Stimulated activated effector memory CD8-positive, alpha-beta T cell treated with anti-CD3 and anti-CD28 coated beads, Interleukin-12 subunit alpha, Interleukin-12 subunit beta, amount 100 ng/mL, for 72 hours (primary cell): ENCODE results near the gene TRIM42.

ENCODE experiments used
- ATAC-seq: fragments of 150-1000 bp; cut with Tn5 transposase; 2 replicates; pipeline ENCODE4 v1.10.0; 2021
- DNase-seq, 2 donors: peaks; one replicate each; pipeline ENCODE4 v3.0.0; 2021 to 2022; ENCODE audit warnings: low spot score in 2 of 2
- H3K27ac Mint-ChIP-seq: one replicate; pipeline ENCODE4 v1.8.0; 2022; ENCODE audit warnings: mild to moderate bottlenecking, mixed read lengths
- H3K36me3 Mint-ChIP-seq: one replicate; pipeline ENCODE4 v1.8.0; 2022; ENCODE audit warnings: mild to moderate bottlenecking, mixed read lengths
- H3K4me1 Mint-ChIP-seq: one replicate; pipeline ENCODE4 v1.8.0; 2022; ENCODE audit warnings: mixed read lengths
- H3K4me3 Mint-ChIP-seq: one replicate; pipeline ENCODE4 v1.8.0; 2022; ENCODE audit warnings: mild to moderate bottlenecking, mixed read lengths
- H3K9me3 Mint-ChIP-seq: one replicate; pipeline ENCODE4 v1.8.0; 2022; ENCODE audit warnings: mixed read lengths

Gene TRIM42

DNA sequence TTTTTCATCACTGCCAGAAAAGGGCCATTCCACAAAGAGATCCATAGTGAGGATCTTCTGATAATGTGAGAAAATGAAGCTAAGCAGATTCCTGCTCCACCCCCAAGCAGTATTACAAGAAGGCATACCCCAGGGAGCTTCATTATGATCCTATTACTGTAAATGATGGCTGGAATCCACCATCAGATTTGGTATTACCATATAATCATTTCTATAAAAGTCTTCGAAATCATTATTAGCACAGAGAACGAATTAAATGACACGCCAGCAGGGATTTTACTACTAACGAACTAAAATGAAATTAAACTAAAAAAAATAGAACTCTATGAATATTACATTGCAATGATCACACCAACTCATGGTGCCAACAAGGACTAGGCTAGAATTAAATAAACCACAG is 24.4 kb downstream of the TRIM42 start:
- ATAC-seq: no peak

DNA sequence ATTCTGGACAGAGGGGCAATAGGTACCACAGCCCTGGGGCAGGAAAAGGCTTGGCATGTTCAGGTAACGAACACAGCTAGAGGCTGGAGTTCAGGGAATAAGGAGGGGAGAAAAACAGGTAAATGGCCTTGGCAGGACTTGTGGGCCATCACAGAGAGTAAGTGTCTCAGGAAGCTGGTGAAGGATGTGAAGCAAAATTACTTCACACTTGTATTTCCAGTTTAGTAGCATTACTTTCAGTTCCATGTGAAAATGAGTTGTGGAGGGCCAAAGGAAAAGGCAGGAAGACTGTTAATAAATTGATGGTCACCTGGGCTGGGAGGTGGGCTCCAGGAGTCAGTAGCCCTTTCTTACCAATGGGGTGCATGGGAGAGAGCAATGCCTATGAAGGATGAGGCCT is 25.6 kb downstream of the TRIM42 start:
- DNase-seq (no peak), ATAC-seq (no peak)
- H3K27ac Mint-ChIP-seq: no peak overlapping the region
- no peak overlapping the region for H3K4me3 Mint-ChIP-seq
- H3K4me1 Mint-ChIP-seq: no peaks in the 10 kb centered on the region
- no peaks in the 10 kb centered on the region for H3K9me3 Mint-ChIP-seq
- H3K36me3 Mint-ChIP-seq: no peaks in the 10 kb centered on the region

More for the DNA sequence above, 24.4 kb downstream of the TRIM42 start:
- no peaks in the 10 kb centered on the region for H3K36me3 Mint-ChIP-seq
- H3K4me1 Mint-ChIP-seq: no peaks in the 10 kb centered on the region
- H3K9me3 Mint-ChIP-seq: no peaks in the 10 kb centered on the region
- DNase-seq: no peak
- H3K27ac Mint-ChIP-seq: no peak overlapping the region
- no peak overlapping the region for H3K4me3 Mint-ChIP-seq

DNA sequence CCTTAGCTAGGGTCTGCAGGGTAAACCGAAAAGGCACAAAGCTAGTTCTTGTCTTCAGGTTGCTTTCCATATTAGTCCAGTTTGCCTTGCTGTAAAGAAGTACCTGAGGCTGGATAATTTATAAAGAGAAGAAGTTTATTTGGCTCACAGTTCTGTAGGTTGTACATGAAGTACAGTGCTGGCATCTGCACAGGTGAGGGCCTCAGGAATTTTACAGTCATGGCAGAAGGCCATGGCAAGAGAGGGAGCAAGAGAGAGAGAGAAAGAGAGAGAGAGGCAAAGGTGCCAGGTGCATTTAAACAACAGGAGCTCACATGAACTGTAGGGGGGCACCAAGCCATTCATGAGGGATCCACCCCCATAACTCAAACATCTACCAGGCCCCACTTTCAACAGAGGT is 26.9 kb downstream of the TRIM42 start:
- no peaks in the 10 kb centered on the region for H3K9me3 Mint-ChIP-seq
- H3K27ac Mint-ChIP-seq: no peak overlapping the region
- H3K36me3 Mint-ChIP-seq: no peaks in the 10 kb centered on the region
- H3K4me1 Mint-ChIP-seq: no peaks in the 10 kb centered on the region
- no peak overlapping the region for H3K4me3 Mint-ChIP-seq
- no peak for ATAC-seq
- DNase-seq: no peak

DNA sequence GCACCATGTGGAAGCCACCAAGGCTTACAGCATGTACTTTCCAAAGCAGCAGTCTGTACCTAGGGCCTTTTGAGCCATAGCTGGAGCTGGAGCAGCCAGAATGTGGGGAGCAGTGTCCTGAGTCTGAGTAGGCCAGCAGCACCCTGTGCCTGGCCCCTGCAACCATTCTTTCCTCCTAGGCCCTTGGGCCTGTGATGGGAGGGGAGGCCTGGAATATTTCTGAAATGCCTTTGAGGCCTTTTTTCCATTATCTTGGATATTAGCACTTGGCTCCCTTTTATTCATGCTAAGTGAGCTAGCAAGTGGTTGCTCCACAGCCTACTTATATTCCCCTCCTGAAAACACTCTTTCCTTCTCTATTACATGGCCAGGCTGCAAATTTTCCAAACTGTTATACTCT is 28.1 kb downstream of the TRIM42 start:
- Mint-ChIP-seq H3K27ac (no peak overlapping the region), H3K9me3 (no peaks in the 10 kb centered on the region), H3K4me3 (no peak overlapping the region), H3K4me1 (no peaks in the 10 kb centered on the region), H3K36me3 (no peaks in the 10 kb centered on the region)
- ATAC-seq (no peak), DNase-seq (no peak)

DNA sequence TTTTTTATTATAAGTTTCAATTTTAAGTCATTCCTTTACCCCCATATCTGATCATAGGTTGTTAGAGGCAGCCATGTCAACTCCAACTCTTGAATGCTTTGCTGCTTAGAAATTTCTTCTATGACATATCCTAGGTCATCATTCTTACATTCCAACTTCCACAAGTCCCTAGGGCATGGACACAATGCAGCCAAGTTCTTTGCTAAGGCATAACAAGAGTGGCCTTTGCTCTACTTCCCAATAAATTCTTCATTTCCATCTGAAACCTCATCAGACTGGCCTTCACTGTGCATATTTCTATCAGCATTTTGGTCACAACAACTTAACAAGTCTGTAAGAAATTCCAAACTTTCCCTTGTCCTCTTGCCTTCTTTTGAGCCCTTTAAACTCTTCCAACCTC is 28.5 kb downstream of the TRIM42 start:
- DNase-seq (no peak), ATAC-seq (no peak)
- H3K36me3 Mint-ChIP-seq: no peaks in the 10 kb centered on the region

DNA sequence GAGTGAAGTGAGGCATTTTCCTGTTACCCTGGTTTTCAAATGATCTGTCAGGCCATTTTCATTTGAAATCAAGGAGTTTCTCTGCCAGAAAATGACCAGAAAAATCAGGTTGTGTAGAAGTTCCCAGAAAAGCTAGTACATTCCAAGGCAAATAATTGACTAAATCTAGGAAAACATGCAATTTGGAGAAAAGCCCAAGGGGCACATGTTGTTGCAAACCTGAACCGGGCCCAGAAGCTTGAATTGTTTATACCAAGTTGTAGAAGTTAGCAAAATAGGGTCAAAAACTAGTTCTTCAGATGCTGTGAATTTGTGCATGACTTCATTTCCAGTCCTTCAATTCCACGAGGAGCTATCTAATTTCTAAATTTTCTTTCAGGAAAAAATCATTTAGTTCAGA is 31.0 kb downstream of the TRIM42 start:
- no peaks in the 10 kb centered on the region for H3K9me3 Mint-ChIP-seq
- H3K4me1 Mint-ChIP-seq: no peaks in the 10 kb centered on the region
- no peaks in the 10 kb centered on the region for H3K36me3 Mint-ChIP-seq
- DNase-seq (no peak), ATAC-seq (no peak)
- no peak overlapping the region for H3K4me3 Mint-ChIP-seq
- H3K27ac Mint-ChIP-seq: no peak overlapping the region

More for the DNA sequence above, 28.5 kb downstream of the TRIM42 start:
- Mint-ChIP-seq H3K4me1 (no peaks in the 10 kb centered on the region), H3K4me3 (no peak overlapping the region), H3K27ac (no peak overlapping the region), H3K9me3 (no peaks in the 10 kb centered on the region)

DNA sequence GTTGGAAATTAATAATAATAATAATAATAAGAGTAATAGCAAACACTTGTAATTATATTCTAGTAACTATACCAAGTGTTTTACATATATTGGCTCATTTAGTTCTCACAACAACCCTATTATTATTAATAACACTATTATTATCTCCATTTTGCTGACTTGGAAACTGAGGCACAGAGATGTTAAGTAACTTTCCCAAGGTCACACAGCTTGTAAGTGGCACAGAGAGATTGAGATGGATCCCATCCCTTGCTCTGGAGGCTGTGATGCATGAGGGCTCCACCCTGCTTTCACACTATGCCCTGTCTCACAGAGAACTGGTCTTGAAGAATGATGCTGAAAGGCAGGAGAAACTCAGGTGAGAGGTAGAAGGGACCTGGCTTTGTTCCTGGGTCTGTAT is 31.9 kb downstream of the TRIM42 start:
- ATAC-seq (no peak), DNase-seq (no peak)

DNA sequence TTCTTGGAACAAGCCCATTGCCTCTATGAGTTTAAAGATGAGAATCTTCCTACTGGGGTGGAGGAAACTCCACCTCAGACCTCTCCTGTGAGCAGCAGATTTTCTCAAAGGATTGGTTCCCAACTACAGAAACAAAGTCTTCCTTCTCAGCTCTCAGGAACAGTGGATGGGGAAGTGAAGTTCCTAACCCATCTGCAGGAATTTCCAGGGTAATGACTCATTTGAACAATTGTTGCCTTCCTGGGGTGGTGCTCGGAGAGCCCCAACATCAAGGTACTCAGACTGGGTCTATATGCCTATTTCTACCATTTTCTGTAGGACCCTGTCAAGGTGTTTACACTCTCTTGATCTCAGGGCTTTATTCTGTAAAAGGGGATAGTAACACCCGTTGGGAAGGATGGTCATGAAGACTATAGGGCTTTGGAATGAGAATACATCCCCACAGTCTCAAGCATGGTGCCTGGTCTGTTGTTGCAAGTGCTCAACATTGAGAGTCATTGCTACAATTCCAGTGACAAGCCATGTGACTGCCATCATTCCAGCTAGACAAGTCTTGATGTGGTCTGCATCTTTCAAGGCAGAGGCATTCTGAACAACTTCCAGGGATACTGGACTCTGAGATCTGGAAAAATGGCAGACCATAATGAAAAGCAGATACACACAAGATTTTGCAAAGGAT is 33.0 kb downstream of the TRIM42 start:
- ATAC-seq (no peak), DNase-seq (no peak)
- H3K4me3 Mint-ChIP-seq: no peak overlapping the region
- H3K9me3 Mint-ChIP-seq: no peaks in the 10 kb centered on the region
- no peak overlapping the region for H3K27ac Mint-ChIP-seq
- H3K4me1 Mint-ChIP-seq: no peaks in the 10 kb centered on the region
- H3K36me3 Mint-ChIP-seq: no peaks in the 10 kb centered on the region

More for the DNA sequence above, 31.9 kb downstream of the TRIM42 start:
- no peaks in the 10 kb centered on the region for H3K9me3 Mint-ChIP-seq
- H3K4me3 Mint-ChIP-seq: no peak overlapping the region
- no peaks in the 10 kb centered on the region for H3K36me3 Mint-ChIP-seq
- H3K27ac Mint-ChIP-seq: no peak overlapping the region
- H3K4me1 Mint-ChIP-seq: no peaks in the 10 kb centered on the region

DNA sequence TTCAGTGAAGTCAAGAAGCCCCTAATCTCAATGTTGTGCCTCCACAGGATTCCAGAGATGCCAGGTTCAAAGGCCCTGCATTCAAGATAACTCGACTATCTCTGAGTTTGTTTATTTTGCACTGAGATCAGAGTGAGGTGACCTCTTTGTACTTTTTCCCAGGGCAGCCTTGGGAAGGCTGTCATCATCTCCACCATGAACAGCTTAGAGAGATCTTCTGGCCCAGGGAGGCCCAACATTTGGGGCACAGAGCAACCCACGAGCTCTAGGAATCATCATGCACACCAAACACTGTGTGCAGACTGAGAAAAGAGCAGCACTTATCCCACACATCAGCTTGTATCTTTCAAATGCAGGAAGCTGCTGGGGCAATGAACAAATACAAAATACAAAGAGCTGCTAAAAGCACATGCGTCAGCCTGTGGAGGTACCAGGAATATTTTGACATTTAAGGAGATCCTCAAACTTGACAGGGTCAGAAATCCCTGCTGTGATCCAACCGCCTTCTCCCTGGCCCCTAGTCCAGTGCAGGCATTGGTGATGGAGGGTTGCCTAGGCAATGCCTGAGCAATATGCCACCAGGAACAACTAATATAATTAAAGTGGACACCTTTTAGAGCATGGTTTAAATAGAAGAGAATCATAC is 33.6 kb downstream of the TRIM42 start:
- DNase-seq (no peak), ATAC-seq (no peak)
- Mint-ChIP-seq H3K4me3 (no peak overlapping the region), H3K27ac (no peak overlapping the region), H3K4me1 (no peaks in the 10 kb centered on the region), H3K36me3 (no peaks in the 10 kb centered on the region), H3K9me3 (no peaks in the 10 kb centered on the region)

DNA sequence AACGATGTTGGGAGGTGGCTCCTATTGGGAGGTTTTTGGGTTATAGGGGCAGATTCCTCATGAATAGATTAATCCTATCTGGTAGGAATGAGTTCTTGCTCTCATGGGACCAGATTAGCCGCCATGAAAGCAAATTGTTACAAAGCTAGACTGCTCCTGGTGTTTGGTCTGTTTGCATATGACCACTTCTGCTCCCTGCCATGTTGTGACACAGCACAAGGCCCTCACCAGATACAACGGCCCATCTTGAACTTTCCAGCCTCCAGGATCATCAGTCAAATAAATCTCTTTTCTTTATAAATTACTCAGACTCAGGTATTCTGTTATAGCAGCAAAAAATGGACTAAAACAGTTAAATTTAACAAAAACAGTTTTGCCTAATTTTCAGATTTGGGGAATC is 34.4 kb downstream of the TRIM42 start:
- Mint-ChIP-seq H3K4me1 (no peaks in the 10 kb centered on the region), H3K4me3 (no peak overlapping the region), H3K36me3 (no peaks in the 10 kb centered on the region), H3K9me3 (peaks cover 4% of the 10 kb centered on the region), H3K27ac (no peak overlapping the region)
- ATAC-seq: no peak
- DNase-seq: no peak

DNA sequence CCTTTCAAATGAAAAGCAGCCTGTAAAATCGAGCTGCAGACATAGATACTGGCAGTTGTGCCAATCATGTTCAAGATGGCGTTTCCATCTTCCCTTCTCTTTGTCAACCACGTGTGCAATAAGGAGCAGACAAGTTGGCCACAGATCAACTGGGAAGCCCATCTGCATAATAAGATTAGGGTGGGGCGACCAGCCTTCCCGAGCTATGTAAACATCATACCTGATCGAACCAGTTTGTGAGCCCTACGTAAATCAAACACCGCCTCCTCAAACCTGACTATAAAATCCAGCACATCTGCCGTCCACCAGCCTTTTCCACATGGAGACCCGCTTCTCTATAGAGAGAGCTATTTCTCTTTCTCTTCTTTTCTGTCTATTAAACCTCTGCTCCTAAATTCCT is 37.2 kb downstream of the TRIM42 start:
- Mint-ChIP-seq H3K9me3 (peaks cover 7% of the 10 kb centered on the region), H3K27ac (no peak overlapping the region), H3K4me1 (no peaks in the 10 kb centered on the region), H3K36me3 (no peaks in the 10 kb centered on the region), H3K4me3 (no peak overlapping the region)
- DNase-seq (no peak), ATAC-seq (no peak)

DNA sequence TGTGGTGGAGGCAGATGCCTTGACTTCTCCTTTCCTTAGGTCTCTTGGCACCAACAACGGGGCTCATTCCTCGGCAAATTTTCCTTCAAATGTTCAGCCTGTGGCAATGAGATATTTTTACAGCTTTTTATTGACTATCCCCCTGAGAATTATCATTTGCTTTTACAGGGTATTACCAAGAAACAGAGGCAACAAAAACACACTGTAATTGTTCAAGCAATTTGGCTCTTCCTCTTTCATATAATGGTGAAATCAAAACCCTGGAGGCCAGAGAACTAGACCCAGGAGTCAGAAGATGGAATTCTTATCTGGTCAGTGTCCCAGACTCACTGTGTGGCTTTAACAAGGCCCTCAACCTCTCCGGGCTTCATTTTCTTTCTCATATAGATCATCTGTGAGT is 40.1 kb downstream of the TRIM42 start:
- H3K9me3 Mint-ChIP-seq: peaks cover 7% of the 10 kb centered on the region
- H3K36me3 Mint-ChIP-seq: no peaks in the 10 kb centered on the region
- no peaks in the 10 kb centered on the region for H3K4me1 Mint-ChIP-seq
- ATAC-seq (no peak), DNase-seq (no peak)
- no peak overlapping the region for H3K4me3 Mint-ChIP-seq
- no peak overlapping the region for H3K27ac Mint-ChIP-seq

DNA sequence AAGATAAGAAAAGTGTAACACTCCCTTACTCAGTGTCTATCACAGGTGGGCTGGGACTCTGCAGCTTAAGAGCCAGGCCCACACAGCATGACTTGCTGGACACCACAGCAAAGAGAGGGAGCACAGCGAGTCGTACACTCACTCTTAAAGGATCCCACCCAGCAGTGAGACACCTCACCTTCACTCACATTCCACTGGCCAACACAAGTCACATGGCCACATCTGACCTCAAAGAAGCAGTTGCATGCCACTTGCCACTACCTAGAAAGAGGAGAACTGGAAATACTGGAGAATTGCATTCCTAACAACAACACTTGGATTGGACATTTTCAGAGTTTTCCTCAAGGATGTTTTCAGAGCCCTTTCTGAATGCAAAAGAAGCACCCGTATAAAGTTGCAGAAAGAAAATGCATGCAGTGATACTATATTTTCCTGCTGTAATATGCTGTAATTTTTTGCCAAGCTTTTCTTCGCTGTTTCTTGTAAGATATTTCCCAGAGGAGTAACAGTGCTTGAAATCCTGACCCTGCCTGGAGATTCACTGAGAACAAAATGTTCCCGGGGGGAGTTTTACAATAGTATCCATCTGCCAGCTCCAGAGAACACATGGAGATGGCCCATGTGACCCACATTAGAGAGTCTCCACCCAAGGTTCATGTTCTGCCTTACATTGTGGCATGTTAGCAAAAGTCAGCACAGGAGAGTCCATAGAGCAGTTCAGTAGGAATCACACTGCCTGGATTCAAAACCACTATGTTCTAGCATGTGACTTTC is 42.2 kb downstream of the TRIM42 start:
- no peaks in the 10 kb centered on the region for H3K36me3 Mint-ChIP-seq
- H3K9me3 Mint-ChIP-seq: peaks cover 7% of the 10 kb centered on the region
- no peaks in the 10 kb centered on the region for H3K4me1 Mint-ChIP-seq
- no peak overlapping the region for H3K4me3 Mint-ChIP-seq
- no peak for ATAC-seq
- H3K27ac Mint-ChIP-seq: no peak overlapping the region
- no peak for DNase-seq

DNA sequence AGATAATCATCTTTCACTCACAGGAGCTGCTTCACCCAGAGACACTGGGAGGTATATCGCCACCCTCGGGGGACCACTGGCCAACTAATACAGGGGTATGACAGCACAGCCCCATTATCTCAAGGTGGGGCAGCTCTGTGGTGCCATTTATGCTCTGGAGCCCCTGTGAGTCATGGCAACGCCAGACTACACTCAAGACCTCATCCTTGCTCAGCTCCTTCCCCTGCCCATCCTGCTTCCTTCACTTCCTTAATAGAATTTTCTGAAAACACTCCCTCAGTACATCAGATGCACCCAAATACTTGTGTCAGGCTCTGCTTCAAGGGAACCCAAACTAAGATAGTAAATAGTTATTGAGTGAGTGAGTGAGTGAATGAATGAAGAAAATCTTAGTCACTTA is 45.7 kb downstream of the TRIM42 start:
- H3K9me3 Mint-ChIP-seq: peaks cover 3% of the 10 kb centered on the region
- H3K4me1 Mint-ChIP-seq: no peaks in the 10 kb centered on the region
- H3K36me3 Mint-ChIP-seq: no peaks in the 10 kb centered on the region
- no peak for ATAC-seq
- H3K4me3 Mint-ChIP-seq: no peak overlapping the region
- H3K27ac Mint-ChIP-seq: no peak overlapping the region
- DNase-seq: no peak

DNA sequence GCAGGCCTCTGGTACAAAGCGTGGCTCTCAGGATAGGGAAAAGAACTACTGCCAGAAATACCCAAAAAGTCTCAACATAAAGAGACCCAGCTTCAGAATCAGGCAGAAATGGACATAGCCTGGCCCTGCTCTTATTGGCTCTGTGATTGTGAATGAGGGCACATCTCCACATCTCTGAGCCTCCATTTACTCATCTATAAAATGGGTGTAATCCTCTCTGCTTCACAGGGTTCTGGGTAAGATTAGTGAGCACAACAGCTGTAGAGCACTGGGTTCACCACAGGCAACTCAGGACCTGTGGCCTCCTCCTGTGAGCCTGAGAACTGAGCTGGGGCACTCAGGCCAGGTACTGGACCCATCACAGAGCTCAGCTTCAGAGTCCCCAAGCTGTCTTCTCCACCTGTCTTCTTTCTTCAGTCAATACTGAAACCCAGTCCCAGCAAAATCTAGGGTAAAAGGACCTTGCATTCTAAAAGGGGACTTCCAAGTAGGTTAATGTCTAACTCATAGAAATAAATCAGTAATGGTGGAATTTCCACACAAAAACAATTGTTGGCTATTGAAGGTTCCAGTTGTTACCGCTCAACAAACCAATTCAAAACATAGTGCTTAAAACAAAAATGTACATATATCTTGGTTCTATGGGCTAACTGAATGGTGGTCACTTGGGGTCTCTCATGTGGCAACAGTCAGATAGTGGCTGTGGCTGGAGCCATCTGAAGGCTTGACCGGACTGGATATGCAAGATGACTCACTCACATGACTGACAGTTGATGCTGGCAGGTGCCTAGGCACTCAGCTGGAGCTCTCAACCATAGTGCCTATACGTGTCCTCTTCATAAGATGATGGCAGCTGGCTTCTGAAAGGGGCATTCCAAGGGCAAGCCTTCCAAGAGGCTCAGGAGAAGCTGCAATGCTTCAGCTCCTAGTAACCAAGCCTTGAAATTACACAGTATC is 47.3 kb downstream of the TRIM42 start:
- no peak overlapping the region for H3K4me3 Mint-ChIP-seq
- DNase-seq (no peak), ATAC-seq (no peak)
- H3K27ac Mint-ChIP-seq: no peak overlapping the region
- H3K36me3 Mint-ChIP-seq: no peaks in the 10 kb centered on the region
- no peaks in the 10 kb centered on the region for H3K4me1 Mint-ChIP-seq
- H3K9me3 Mint-ChIP-seq: no peaks in the 10 kb centered on the region
